IMR-90 (cell line): ENCODE measurements around the gene OVCH1. TPM values are rescaled to one million over a fixed set of nuclear protein-coding genes. Genes with fewer than 3 reads are reported as not detected.

Experiments used
- ATAC-seq: fragments of 200-7000 bp; cut with Tn5 transposase; 2 replicates; pipeline ENCODE4 v1.9.1; 2020; ENCODE audit warnings: low read depth, mild to moderate bottlenecking, moderate library complexity
- BruUV-seq: library from RNA; stranded (reverse); fragments of 400-500 nt; replicated peaks from 2 replicates; lab custom pipeline; 2021; lab: Mats Ljungman, UMichigan
- CTCF ChIA-PET: fragments of 300-600 bp; formaldehyde crosslinking; extraction: SDS; loops from one replicate; lab custom pipeline; 2021; ENCODE audit warnings: antibody characterized with exemption; lab: Yijun Ruan, JAX
- POLR2A ChIA-PET: fragments of 300-600 bp; sonication (Branson Sonifier 250); formaldehyde crosslinking; loops from one replicate; lab custom pipeline; 2022; ENCODE audit warnings: antibody characterized with exemption; ENCODE audit not compliant: unreplicated experiment; lab: Charles Lee
- DNase-seq: peaks from one replicate; pipeline ENCODE4 v3.0.0; 2013
- H2AFZ ChIP-seq: replicated peaks from 2 replicates; pipeline ENCODE3; 2013; ENCODE audit warnings: low read length, mild to moderate bottlenecking; ENCODE audit not compliant: poor library complexity
- H2AK5ac ChIP-seq: 2 replicates; pipeline ENCODE4 v1.6.1; 2013; ENCODE audit warnings: low read depth, low read length, inconsistent platforms
- H2AK9ac ChIP-seq: replicated peaks from 2 replicates; pipeline ENCODE3; 2013; ENCODE audit warnings: mild to moderate bottlenecking, low read depth, low read length, moderate library complexity; ENCODE audit not compliant: poor library complexity
- H2BK120ac ChIP-seq: 2 replicates; pipeline ENCODE4 v1.6.1; 2013; ENCODE audit warnings: low read depth, low read length, inconsistent platforms
- H2BK15ac ChIP-seq: 3 replicates; pipeline ENCODE4 v1.6.1; 2013; ENCODE audit warnings: low read depth, low read length, inconsistent platforms
- H2BK20ac ChIP-seq: 2 replicates; pipeline ENCODE4 v1.6.1; 2013; ENCODE audit warnings: low read depth, mild to moderate bottlenecking, inconsistent platforms, low read length, moderate library complexity
- H2BK5ac ChIP-seq: 2 replicates; pipeline ENCODE4 v1.6.1; 2013; ENCODE audit warnings: mild to moderate bottlenecking, low read depth, low read length, inconsistent platforms; ENCODE audit not compliant: poor library complexity, severe bottlenecking
- H3K14ac ChIP-seq: replicated peaks from 2 replicates; pipeline ENCODE4 v1.6.1; 2013; ENCODE audit warnings: low read depth, low read length, inconsistent platforms
- H3K18ac ChIP-seq: 2 replicates; pipeline ENCODE4 v1.6.1; 2013; ENCODE audit warnings: low read depth, low read length, control low read depth
- H3K23ac ChIP-seq: 2 replicates; pipeline ENCODE4 v1.6.1; 2013; ENCODE audit warnings: low read depth, low read length, inconsistent platforms
- H3K27ac ChIP-seq: 2 replicates; pipeline ENCODE4 v1.5.1; 2013; ENCODE audit warnings: mild to moderate bottlenecking, control low read depth, low read length; ENCODE audit not compliant: insufficient read depth
- H3K27me3 ChIP-seq: 2 replicates; pipeline ENCODE4 v1.6.1; 2013; ENCODE audit warnings: low read length; ENCODE audit not compliant: control insufficient read depth, insufficient read depth
- H3K36me3 ChIP-seq: 2 replicates; pipeline ENCODE4 v1.6.1; 2013; ENCODE audit warnings: low read length, mixed read lengths; ENCODE audit not compliant: control insufficient read depth, insufficient read depth
- H3K4ac ChIP-seq: 2 replicates; pipeline ENCODE4 v1.6.1; 2013; ENCODE audit warnings: low read depth, low read length, inconsistent platforms
- H3K4me1 ChIP-seq: 2 replicates; pipeline ENCODE4 v1.6.1; 2013; ENCODE audit warnings: low read length, mixed read lengths; ENCODE audit not compliant: control insufficient read depth, insufficient read depth
- H3K4me2 ChIP-seq: 2 replicates; pipeline ENCODE4 v1.6.1; 2013; ENCODE audit warnings: low read depth, mild to moderate bottlenecking, control low read depth, low read length, moderate library complexity
- H3K4me3 ChIP-seq: 2 replicates; pipeline ENCODE4 v1.5.1; 2013; ENCODE audit warnings: low read depth, mild to moderate bottlenecking, control low read depth, low read length, moderate library complexity; ENCODE audit not compliant: insufficient read depth
- H3K56ac ChIP-seq: 2 replicates; pipeline ENCODE4 v1.6.1; 2013; ENCODE audit warnings: low read length, inconsistent platforms; ENCODE audit not compliant: insufficient read depth; ENCODE audit errors: extremely low read depth
- H3K79me1 ChIP-seq, 2 experiments: 2 replicates each; pipeline ENCODE4 v1.6.1; 2013; ENCODE audit warnings: low read length in 2 of 2, inconsistent platforms in 1 of 2, low read depth in 1 of 2
- H3K9ac ChIP-seq: 2 replicates; pipeline ENCODE4 v1.6.1; 2013; ENCODE audit warnings: low read depth, low read length, control low read depth
- H3K9me1 ChIP-seq: 2 replicates; pipeline ENCODE4 v1.6.1; 2013; ENCODE audit warnings: low read length, inconsistent platforms; ENCODE audit not compliant: insufficient read depth
- H3K9me3 ChIP-seq: 2 replicates; pipeline ENCODE4 v1.6.1; 2013; ENCODE audit warnings: low read length; ENCODE audit not compliant: control insufficient read depth, insufficient read depth
- H4K20me1 ChIP-seq: 2 replicates; pipeline ENCODE4 v1.6.1; 2013; ENCODE audit warnings: low read length, inconsistent platforms; ENCODE audit not compliant: insufficient read depth
- H4K5ac ChIP-seq: 2 replicates; pipeline ENCODE4 v1.6.1; 2013; ENCODE audit warnings: mild to moderate bottlenecking, low read depth, low read length, control low read depth
- H4K8ac ChIP-seq, 2 experiments: 2 replicates each; pipeline ENCODE4 v1.6.1; 2013; ENCODE audit warnings: low read depth in 2 of 2, low read length in 2 of 2, control low read depth in 1 of 2, inconsistent platforms in 1 of 2
- H4K91ac ChIP-seq: 2 replicates; pipeline ENCODE4 v1.6.1; 2013; ENCODE audit warnings: low read depth, low read length, inconsistent platforms; ENCODE audit not compliant: insufficient read depth
- BHLHE40 ChIP-seq: fragments of 150-350 bp; IDR thresholded peaks from 2 replicates; pipeline ENCODE4 v1.6.1; 2016; ENCODE audit warnings: mild to moderate bottlenecking, low read depth, low read length
- CEBPB ChIP-seq: IDR thresholded peaks from 2 replicates; pipeline ENCODE4 v1.6.1; 2012; ENCODE audit warnings: low read depth, low read length, improper control_type of control experiment
- CHD1 ChIP-seq: IDR thresholded peaks from 2 replicates; pipeline ENCODE4 v1.6.1; 2012; ENCODE audit warnings: low read depth, low read length, improper control_type of control experiment
- CTCF ChIP-seq: conservative IDR thresholded peaks from 2 replicates; pipeline ENCODE4 v1.5.1; 2012; ENCODE audit warnings: mild to moderate bottlenecking, low read depth, low read length, improper control_type of control experiment
- ELK1 ChIP-seq: fragments of 150-350 bp; IDR thresholded peaks from 2 replicates; pipeline ENCODE4 v1.6.1; 2016; ENCODE audit warnings: low read depth, mild to moderate bottlenecking, low read length, moderate library complexity, borderline replicate concordance
- FOS ChIP-seq: fragments of 150-350 bp; IDR thresholded peaks from 2 replicates; pipeline ENCODE4 v1.6.1; 2016; ENCODE audit warnings: low read depth, low read length
- MAFK ChIP-seq: IDR thresholded peaks from 2 replicates; pipeline ENCODE4 v1.6.1; 2012; ENCODE audit warnings: low read depth, low read length, improper control_type of control experiment
- MAZ ChIP-seq: IDR thresholded peaks from 2 replicates; pipeline ENCODE4 v1.6.1; 2012; ENCODE audit warnings: low read depth, mild to moderate bottlenecking, low read length, improper control_type of control experiment, moderate library complexity, borderline replicate concordance
- MXI1 ChIP-seq: IDR thresholded peaks from 2 replicates; pipeline ENCODE4 v1.6.1; 2012; ENCODE audit warnings: low read depth, mild to moderate bottlenecking, low read length, moderate library complexity, borderline replicate concordance
- NFE2L2 ChIP-seq: fragments of 150-350 bp; IDR thresholded peaks from 2 replicates; pipeline ENCODE4 v1.6.1; 2016; ENCODE audit warnings: low read depth, mild to moderate bottlenecking, low read length
- POLR2A ChIP-seq: IDR thresholded peaks from 2 replicates; pipeline ENCODE4 v1.6.1; 2012; ENCODE audit warnings: mild to moderate bottlenecking, low read depth, low read length
- RAD21 ChIP-seq: IDR thresholded peaks from 2 replicates; pipeline ENCODE4 v1.6.1; 2012; ENCODE audit warnings: low read length, improper control_type of control experiment
- RCOR1 ChIP-seq: IDR thresholded peaks from 2 replicates; pipeline ENCODE4 v1.6.1; 2012; ENCODE audit warnings: mild to moderate bottlenecking, low read length, improper control_type of control experiment; ENCODE audit not compliant: insufficient replicate concordance
- SMC3 ChIP-seq: fragments of 150-350 bp; IDR thresholded peaks from 2 replicates; pipeline ENCODE4 v1.6.1; 2016; ENCODE audit warnings: low read depth, mild to moderate bottlenecking, antibody characterized with exemption, low read length, moderate library complexity
- WGBS, 2 experiments: methylation state at CpG; one replicate each; pipeline versions ENCODE4 v1.1.5 to v1.1.7; 2013; ENCODE audit warnings: missing lambda C conversion rate in 2 of 2; ENCODE audit not compliant: insufficient read length in 1 of 2; ENCODE audit errors: extremely low coverage in 2 of 2; 5-methylcytosine and 5-hydroxymethylcytosine counted together
- dilution Hi-C: fragments of 300-500 bp; cut with HindIII; formaldehyde crosslinking; loops from one replicate; pipeline ENCODE4 v1.14.3; 2018; ENCODE audit warnings: low sequenced_read_pairs; ENCODE audit not compliant: unreplicated experiment
- in situ Hi-C: fragments of 300-500 bp; cut with MboI; formaldehyde crosslinking; loops from 3 replicates; pipeline ENCODE4 v1.14.3; 2019; ENCODE audit warnings: low sequenced_read_pairs, inconsistent platforms, mixed read lengths
- intact Hi-C: fragments of 100-400 bp; cut with micrococcal nuclease; formaldehyde crosslinking; loops from 2 replicates; pipeline ENCODE4 v1.10.0; 2022
- polyA plus RNA-seq, 3 experiments: library from polyadenylated mRNA; depleted of rRNA; stranded (reverse); fragments of >200 nt; gene quantifications; 2 replicates each; pipeline ENCODE4 v1.2.3, GENCODE V29; 2012; ENCODE audit warnings: low replicate concordance in 1 of 3
- total RNA-seq: library from RNA; depleted of rRNA; stranded (reverse); fragments of >200 nt; gene quantifications from 2 replicates; pipeline ENCODE4 v1.2.3, GENCODE V29; 2012

Gene OVCH1
- total and polyA plus RNA-seq, 2 of the 4 experiments (the other 2 are of a cell fraction) = 0.05 to 0.18 TPM

- Histone ChIP-seq H3K23ac (no peak overlapping the region), H2AK5ac (no peak overlapping the region), H3K56ac (no peak overlapping the region), H2BK20ac (no peak overlapping the region), H4K20me1 (no peaks in the 10 kb centered on the region), H3K79me1 (no peaks in the 10 kb centered on the region), H4K91ac (no peak overlapping the region), H2BK120ac (no peak overlapping the region), H3K4ac (no peak overlapping the region), H3K4me1 (no peaks in the 10 kb centered on the region), H2BK15ac (no peak overlapping the region), H3K9me3 (no peaks in the 10 kb centered on the region), H4K5ac (no peak overlapping the region), H3K27ac (no peak overlapping the region), H2BK5ac (no peak overlapping the region), H3K4me2 (no peak overlapping the region), H2AFZ (no peak overlapping the region), H3K27me3 (no peaks in the 10 kb centered on the region), H3K9me1 (no peaks in the 10 kb centered on the region), H4K8ac (no peak overlapping the region), H3K18ac (no peak overlapping the region), H3K36me3 (no peaks in the 10 kb centered on the region), H3K9ac (no peak overlapping the region), H3K14ac (no peak overlapping the region), H3K4me3 (no peak overlapping the region), H2AK9ac (no peak overlapping the region)
- intact Hi-C loops (loop anchor here (2.0 kb wide), 1 partner anchor 42 kb away; no protein-coding TSS in a partner anchor), in situ Hi-C loops (no loop called here), dilution Hi-C loops (no loop called here)
- ChIA-PET POLR2A (no interaction called here), CTCF (no interaction called here)
- 0% methylated on average over 1 of the region's 1 CpG; no CpG with 5 or more reads in 1 of the 2 experiments for WGBS, 2 experiments
- TF ChIP-seq BHLHE40 (no peak), FOS (no peak), SMC3 (no peak), ELK1 (no peak), MXI1 (no peak), MAZ (no peak), POLR2A (no peak), CHD1 (no peak), RCOR1 (no peak), RAD21 (no peak), MAFK (no peak), CTCF (no peak), NFE2L2 (no peak), CEBPB (no peak)
- no peak for DNase-seq
- BruUV-seq = no TSS peak
- no peak for ATAC-seq
Measured at GRCh38 chr12:29438752-29439408, 58.6 kb downstream of the OVCH1 start.
